ENCODE data around the gene AGA.

Gene AGA

GRCh38 chr4:177386278-177386815, 55.9 kb downstream of the AGA start:
- DNase-seq (ENCODE audit: low spot score) = no peak

GRCh38 chr4:177385576-177386277, 56.5 kb downstream of the AGA start:
- DNase-seq (ENCODE audit: low spot score) = no peak

GRCh38 chr4:177384856-177385397, 57.3 kb downstream of the AGA start:
- DNase-seq (ENCODE audit: low spot score) = no peak

- no peak for DNase-seq (ENCODE audit: low spot score)
These were observed 60.4 kb downstream of the AGA start for GRCh38 chr4:177381762-177382310.

All from germinal center (tissue), 1 donor.